ENCODE data around the gene CHD6.

- TF ChIP-seq CTCF (IDR thresholded peaks at IDR 0.05) = no peak
- no peak for TF ChIP-seq POLR2A (IDR thresholded peaks at IDR 0.05)
Measured at GRCh38 chr20:41575412-41575811, 42.8 kb downstream of the CHD6 start.

All from prostate gland (tissue), 2 donors.